NCI-H2196 treated with DMSO at 0.1 percent for 48 hours (cell line): Measurements from ENCODE around the gene ANKRD33B.
"Not testable (repeated sequence)": the region's sequence is repeated elsewhere in the genome, so short reads cannot be mapped to it uniquely, and the experiment has no call there.

Experiments
- DNase-seq: peaks from one replicate; lab custom pipeline; 2025; ENCODE audit not compliant: unreplicated experiment; lab: John Stamatoyannopoulos, UW

Gene ANKRD33B

GRCh38 chr5:10612251-10612650 is 48.4 kb downstream of the ANKRD33B start:
- no peak for DNase-seq

GRCh38 chr5:10615693-10616092 is 51.8 kb downstream of the ANKRD33B start:
- DNase-seq = no peak

GRCh38 chr5:10617103-10617502 is 53.2 kb downstream of the ANKRD33B start:
- no peak for DNase-seq

- no peak for DNase-seq
Measured at GRCh38 chr5:10618311-10618710, 54.4 kb downstream of the ANKRD33B start.

DNA sequence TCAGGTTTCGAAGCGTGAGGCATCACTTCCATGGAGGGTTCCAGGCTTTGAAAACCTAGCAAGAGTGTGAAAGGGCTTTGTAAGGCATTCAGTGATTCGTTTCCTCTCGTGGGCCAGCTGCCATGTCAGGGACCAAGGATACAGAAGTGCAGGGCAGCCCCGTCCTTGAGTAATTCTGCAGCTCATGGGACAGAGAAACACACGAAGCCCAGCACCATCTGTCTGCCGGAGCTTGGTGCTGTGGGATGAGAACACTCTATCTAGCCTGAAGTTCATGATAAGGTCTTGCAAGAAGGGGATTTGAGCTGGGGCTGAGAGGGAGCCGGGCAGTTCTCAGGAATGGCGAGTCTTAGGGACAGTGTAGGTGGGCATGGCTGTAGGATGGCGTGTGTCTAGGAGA is 55.8 kb downstream of the ANKRD33B start:
- DNase-seq = no peak

- no peak for DNase-seq
Measured at GRCh38 chr5:10620346-10620745, 56.5 kb downstream of the ANKRD33B start.

- DNase-seq = no peak
Measured at GRCh38 chr5:10621832-10622231, 58.0 kb downstream of the ANKRD33B start.

GRCh38 chr5:10622810-10623209 is 58.9 kb downstream of the ANKRD33B start:
- no peak for DNase-seq

- no peak for DNase-seq
Measured at GRCh38 chr5:10623305-10623910, 59.5 kb downstream of the ANKRD33B start.

GRCh38 chr5:10624206-10624605 is 60.3 kb downstream of the ANKRD33B start:
- no peak for DNase-seq

DNA sequence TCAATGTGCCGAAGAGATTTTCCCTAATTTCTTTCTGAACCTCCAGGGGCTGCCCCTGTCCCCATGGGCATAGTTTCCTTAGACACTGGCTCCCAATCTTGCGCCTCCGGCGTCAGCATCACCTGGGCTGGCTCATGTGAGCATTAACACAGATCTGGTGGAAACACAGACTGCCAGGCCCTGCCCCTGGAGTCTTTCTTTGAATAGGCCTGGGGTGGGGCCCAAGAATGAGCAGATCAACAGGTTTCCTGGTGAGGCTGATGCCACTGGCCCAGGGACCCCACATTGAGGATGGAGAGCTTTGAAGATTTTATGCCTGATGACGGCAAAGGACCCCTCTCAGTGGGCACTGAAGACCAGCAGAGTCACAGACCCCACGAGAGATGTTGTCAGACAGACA is 60.8 kb downstream of the ANKRD33B start:
- no peak for DNase-seq

GRCh38 chr5:10625700-10626472 is 62.0 kb downstream of the ANKRD33B start:
- no peak for DNase-seq

- no peak for DNase-seq
Measured at GRCh38 chr5:10626473-10627013, 62.7 kb downstream of the ANKRD33B start.

- DNase-seq = no peak
Measured at GRCh38 chr5:10627160-10627701, 63.4 kb downstream of the ANKRD33B start.

DNA sequence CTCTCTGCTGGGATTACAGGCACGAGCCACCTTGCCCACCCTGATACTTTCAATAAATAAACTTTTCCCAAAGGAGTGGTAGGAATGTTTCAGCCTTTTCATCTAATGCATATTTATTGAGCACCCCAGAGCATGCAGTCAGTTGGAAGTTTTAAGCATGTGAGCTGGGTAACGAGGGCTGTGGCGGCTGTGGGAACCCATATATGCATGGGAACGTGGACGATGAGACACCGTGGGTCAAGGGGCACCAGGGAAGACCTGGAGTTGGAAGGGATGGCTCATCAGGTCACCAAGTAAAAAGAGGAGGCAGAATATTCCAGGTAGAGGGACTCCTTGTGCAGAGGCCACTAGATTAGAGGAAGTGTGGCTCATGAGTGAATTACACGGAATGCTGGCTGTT is 64.7 kb downstream of the ANKRD33B start:
- DNase-seq = no peak

- no peak for DNase-seq
Measured at GRCh38 chr5:10629682-10630081, 65.8 kb downstream of the ANKRD33B start.

DNA sequence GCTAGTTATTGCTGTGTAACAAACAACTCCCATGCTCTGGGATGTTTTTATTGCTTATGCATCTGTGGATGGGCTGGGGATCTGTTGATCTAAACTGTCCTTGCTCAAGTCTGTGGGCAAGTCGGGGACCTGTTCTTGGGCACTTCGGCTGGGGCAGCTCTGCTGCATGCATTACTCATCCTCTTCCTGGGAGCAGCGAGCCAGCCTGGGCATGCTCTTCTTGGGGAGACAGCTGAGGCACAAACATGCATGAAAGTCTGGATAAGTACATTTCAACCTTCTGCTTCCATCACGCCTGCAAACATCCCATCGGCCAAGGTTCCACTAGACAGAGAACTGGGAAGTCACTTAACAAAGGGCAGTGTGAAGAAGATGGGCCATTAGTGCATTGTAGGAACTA is 66.3 kb downstream of the ANKRD33B start:
- no peak for DNase-seq

DNA sequence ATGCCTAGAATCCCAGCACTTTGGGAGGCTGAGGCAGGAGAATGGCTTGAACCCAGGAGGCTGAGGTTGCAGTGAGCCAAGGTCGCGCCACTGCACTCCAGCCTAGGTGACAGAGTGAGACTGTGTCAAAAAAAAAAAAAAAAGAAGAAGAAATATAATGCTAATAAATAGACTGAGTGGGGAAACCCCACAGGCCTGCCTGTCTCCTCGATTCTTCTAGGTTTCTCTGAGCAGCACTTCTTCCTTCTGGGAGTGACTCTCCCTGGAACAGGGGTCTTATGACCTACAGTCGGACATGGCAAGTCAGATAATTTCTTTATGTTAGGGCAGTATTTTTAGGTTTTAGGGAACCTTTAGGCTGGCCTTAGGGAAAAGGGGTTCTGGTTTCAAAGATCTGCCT is 66.9 kb downstream of the ANKRD33B start:
- DNase-seq = not testable (repeated sequence)

- no peak for DNase-seq
Measured at GRCh38 chr5:10631316-10631996, 67.6 kb downstream of the ANKRD33B start.

DNA sequence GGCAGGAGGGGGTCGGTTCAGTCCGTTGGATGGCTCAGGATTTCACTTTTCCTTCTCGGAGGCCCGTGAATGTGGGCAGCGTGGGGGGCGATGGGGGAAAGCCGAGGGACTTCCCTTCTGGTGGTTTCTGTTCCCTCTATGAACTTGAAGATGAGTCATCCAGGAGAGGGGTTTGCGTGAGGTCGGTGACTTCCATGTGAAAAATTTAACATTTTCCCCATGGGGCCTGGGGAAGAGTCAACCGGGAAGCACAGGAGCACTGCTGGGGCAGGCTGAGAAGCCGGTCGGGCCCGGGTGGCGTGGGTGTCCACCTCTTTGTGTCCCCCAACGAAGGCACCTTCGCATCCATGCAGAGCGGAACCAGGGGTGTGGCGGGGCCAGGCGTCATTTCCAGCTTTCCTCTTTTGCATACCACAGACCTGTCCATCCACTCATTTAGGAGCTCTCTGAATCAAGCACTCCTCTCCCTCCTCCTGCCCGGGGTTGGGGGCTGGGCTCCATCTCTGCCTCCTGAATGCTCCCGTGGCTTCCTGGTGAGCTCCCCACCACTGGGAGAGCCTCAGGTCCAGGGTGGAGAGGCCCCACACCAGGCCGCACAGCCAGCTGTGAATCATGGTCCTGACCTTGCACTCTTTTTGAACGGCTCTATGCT is 68.4 kb downstream of the ANKRD33B start:
- DNase-seq = no peak
